SK-MEL-5 (cell line): ENCODE measurements around the gene PLSCR1. TPM values are rescaled to one million over a fixed set of nuclear protein-coding genes. Genes with fewer than 3 reads are reported as not detected.
A peak's percentile ranks its signal among the peaks of the same experiment; 100 is the strongest.
"Not testable (repeated sequence)": the region's sequence is repeated elsewhere in the genome, so short reads cannot be mapped to it uniquely, and the experiment has no call there.

ENCODE experiments used
- DNase-seq: peaks from one replicate; pipeline ENCODE4 v3.0.0-alpha.2; 2016; ENCODE audit warnings: low read depth, low spot score
- in situ Hi-C: cut with HindIII; loops from 2 replicates; pipeline ENCODE4 v1.10.0; 2016; ENCODE audit warnings: low sequenced_read_pairs, high pct_unique_total_duplicates, low pct_unique_long_range_greater_than_20kb
- total RNA-seq: library from RNA; depleted of rRNA; stranded (reverse); fragments of >200 nt; shearing (Covaris generic); gene quantifications from 2 replicates; pipeline ENCODE4 v1.2.3, GENCODE V29; 2014

The PLSCR1 gene
- total RNA-seq, 1 experiment from 2014 or later: 367 TPM

- in situ Hi-C loops: no loop called here
- DNase-seq: no peak
Observed at GRCh38 chr3:146498002-146498736, 46.2 kb downstream of the PLSCR1 start.

DNA sequence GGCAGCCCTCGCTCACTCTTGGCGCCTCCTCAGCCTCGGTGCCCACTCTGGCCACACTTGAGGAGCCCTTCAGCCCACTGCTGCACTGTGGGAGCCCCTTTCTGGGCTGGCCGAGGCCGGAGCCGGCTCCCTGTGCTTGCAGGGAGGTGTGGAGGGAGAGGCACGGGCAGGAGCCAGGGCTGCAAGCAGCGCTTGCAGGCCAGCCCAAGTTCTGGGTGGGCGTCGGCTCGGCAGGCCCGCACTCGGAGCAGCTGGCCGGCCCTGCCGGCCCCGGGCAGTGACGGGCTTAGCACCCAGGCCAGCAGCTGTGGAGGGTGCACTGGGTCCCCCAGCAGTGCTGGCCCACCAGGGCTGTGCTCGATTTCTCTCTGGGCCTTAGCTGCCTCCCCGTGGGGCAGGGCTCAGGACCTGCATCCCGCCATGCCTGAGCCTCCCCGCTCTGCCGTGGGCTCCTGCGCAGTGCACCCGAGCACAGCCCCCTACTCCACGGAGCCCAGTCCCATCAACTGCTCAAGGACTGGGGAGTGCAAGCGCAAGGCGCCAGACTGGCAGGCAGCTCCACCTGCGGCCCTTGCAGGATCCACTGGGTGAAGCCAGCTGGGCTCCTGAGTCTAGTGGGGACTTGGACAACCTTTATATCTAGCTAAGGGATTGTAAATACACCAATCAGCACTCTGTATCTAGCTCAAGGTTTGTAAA, 47.1 kb downstream of the PLSCR1 start:
- DNase-seq, in situ Hi-C loops: not testable (repeated sequence)

DNA sequence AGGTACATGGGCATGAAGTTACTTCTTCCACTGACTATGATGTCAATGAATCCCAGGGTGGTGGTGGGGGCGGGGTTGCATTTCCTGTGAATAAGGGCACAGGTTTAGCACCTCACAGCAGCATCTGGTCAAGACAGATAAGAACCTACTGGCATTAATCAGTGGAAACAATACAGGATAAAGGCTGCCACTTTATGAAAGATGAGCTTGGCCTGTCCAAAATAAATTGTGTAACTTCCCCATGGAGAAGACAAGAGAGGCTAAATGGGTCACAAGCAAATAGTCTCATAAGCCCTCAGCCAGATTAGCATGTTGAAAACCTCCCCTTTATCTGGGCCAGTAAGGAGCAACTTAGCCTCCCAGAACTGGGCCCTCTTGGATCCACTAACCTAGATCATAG, 47.7 kb downstream of the PLSCR1 start:
- DNase-seq: no peak
- in situ Hi-C loops: no loop called here

DNA sequence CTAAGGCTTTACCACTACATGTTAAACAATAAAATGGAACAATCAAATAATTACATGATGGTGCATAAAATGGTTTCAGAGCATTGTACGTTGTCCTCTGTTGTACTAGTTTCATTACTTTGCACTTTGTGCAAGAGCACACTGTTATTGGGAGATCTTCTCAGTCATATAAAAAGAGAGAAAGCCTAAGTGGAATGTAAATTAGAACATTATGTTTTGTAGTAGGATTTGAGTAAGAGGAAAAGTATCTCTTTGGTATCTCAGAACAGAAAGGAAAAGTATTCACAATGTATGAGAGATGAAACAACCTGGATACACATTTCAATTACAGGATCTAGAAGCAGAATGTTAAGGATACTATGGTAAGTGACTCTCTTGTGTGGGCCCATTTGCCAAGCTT, 48.2 kb downstream of the PLSCR1 start:
- no peak for DNase-seq

GRCh38 chr3:146493761-146494160, 50.6 kb downstream of the PLSCR1 start:
- in situ Hi-C loops: no loop called here
- no peak for DNase-seq

More for the DNA sequence above, 48.2 kb downstream of the PLSCR1 start:
- in situ Hi-C loops: no loop called here

GRCh38 chr3:146493221-146493620, 51.2 kb downstream of the PLSCR1 start:
- DNase-seq: no peak
- in situ Hi-C loops: no loop called here

GRCh38 chr3:146491303-146491702, 53.1 kb downstream of the PLSCR1 start:
- in situ Hi-C loops: no loop called here
- no peak for DNase-seq

DNA sequence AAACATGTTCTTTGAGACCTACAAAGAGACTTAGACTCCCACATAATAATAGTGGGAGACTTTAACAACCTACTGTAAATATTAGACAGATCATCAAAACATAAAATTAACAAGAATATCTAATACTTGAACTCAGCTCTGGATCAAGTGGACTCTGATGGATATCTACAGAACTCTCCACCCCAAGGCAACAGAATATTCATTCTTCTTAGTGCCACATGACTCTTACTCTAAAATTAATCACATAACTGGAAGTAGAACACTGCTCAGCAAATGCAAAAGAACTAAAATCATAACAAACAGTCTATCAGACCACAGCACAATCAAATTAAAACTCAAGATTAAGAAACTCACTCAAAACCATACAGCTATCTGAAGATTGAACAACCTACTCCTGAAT, 59.1 kb downstream of the PLSCR1 start:
- in situ Hi-C loops: no loop called here
- DNase-seq: no peak

DNA sequence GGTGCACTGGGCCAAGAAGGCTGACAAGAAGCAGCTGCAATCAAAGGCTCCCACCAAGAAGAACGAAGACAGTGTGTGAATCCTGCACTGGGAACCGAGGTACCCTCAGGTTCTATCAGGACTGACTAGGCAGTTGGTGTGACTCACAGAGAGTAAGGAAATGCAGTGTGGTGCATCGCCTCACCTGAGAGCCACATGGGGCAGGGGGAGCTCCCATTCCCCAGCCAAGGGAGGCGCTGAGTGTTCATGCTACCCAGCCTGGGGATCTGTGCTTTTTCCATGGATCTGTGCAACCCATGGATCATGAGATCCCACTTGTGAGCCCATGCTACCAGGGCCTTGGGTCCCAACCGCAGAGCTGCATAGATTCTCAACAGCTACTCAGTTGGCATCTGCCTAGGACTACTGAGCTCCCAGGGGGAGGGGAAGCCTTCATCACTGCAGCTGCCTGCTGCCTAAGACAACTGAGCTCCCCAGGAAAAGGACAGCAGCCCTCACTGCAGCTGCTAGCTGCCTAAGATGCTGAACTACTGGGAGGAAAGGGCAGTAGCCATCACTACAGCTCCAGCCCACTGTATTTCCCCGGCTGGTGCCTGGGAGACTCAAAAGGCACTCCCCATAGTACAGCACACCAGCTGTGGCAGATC, 68.2 kb downstream of the PLSCR1 start:
- DNase-seq: no peak
- in situ Hi-C loops: no loop called here

DNA sequence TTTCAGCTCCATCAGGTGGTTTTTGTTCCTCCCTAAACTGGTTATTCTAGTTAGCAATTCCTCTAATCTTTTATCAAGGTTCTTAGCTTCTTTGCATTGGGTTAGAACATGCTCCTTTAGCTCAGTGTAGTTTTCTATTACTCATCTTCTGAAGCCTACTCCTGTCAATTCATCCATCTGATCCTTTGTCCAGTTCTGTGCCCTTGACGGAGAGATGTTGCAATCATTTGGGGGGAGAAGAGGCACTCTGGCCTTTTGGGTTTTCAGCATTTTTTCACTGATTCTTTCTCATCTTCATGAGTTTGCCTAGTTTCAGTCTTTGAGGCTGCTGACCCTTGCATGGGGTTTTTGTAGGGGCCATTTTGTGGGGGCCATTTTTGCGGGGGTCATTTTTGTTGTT, 69.4 kb downstream of the PLSCR1 start:
- in situ Hi-C loops, DNase-seq: not testable (repeated sequence)

DNA sequence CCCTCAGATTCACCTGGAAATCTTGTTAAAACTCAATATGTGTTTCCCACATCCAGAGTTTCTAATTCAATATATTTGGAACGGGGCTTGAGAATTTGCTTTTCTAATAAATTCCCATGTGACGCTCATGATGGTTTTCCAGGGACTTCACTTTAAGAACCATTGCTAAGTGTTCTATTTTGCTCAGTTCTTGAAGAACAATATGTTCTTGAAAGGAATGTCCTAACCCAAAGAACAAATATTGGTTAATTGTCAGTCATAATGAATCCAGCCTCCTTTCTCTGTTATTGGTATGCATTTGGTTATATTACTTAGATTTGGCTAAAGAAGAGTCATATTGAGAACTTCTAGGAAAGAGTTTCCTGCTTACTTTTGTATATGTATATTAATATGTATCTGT, 70.7 kb downstream of the PLSCR1 start:
- no peak for DNase-seq
- in situ Hi-C loops: no loop called here

GRCh38 chr3:146472611-146473010, 71.8 kb downstream of the PLSCR1 start:
- no peak for DNase-seq
- in situ Hi-C loops: no loop called here

DNA sequence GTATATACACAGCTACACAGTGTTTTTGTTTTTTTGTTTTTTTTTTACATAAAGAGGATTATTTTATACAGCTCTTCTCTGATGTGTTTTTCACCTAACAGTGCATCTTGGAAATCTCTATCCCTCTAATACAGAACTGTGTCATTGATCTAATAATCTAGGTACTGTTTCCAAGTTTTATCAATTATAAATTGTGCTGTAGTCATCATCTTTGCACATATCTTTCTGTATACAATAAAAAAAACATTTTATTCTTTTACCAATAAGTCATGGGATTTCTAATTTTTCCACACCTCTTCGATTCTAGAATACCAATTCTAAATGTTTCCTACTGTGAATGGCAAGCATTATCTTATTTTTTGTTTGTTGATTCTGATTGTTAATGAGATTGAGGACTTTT, 73.4 kb downstream of the PLSCR1 start:
- in situ Hi-C loops: no loop called here
- no peak for DNase-seq

- no peak for DNase-seq
- in situ Hi-C loops: no loop called here
Observed at GRCh38 chr3:146470425-146470990, 73.9 kb downstream of the PLSCR1 start.

GRCh38 chr3:146469150-146470017, 75.0 kb downstream of the PLSCR1 start, which contains the start of gene PLSCR2:
PLSCR2 (minus strand) TSS chr3:146469561; CDS start chr3:146459904, 9,657 bp downstream.
- DNase-seq: no peak
- in situ Hi-C loops: no loop called here

- no peak for DNase-seq
- in situ Hi-C loops: no loop called here
Observed at GRCh38 chr3:146468671-146469149, 75.7 kb downstream of the PLSCR1 start.

GRCh38 chr3:146468234-146468633, 76.2 kb downstream of the PLSCR1 start:
- DNase-seq: peak; percentile 18
- in situ Hi-C loops: no loop called here
